ENCODE measurements around the gene SLC7A5. TPM values are rescaled to one million over a fixed set of nuclear protein-coding genes. Genes with fewer than 3 reads are reported as not detected.

The SLC7A5 gene
- total RNA-seq, 1 donor from 2014 or later, result 13.4 TPM

DNA sequence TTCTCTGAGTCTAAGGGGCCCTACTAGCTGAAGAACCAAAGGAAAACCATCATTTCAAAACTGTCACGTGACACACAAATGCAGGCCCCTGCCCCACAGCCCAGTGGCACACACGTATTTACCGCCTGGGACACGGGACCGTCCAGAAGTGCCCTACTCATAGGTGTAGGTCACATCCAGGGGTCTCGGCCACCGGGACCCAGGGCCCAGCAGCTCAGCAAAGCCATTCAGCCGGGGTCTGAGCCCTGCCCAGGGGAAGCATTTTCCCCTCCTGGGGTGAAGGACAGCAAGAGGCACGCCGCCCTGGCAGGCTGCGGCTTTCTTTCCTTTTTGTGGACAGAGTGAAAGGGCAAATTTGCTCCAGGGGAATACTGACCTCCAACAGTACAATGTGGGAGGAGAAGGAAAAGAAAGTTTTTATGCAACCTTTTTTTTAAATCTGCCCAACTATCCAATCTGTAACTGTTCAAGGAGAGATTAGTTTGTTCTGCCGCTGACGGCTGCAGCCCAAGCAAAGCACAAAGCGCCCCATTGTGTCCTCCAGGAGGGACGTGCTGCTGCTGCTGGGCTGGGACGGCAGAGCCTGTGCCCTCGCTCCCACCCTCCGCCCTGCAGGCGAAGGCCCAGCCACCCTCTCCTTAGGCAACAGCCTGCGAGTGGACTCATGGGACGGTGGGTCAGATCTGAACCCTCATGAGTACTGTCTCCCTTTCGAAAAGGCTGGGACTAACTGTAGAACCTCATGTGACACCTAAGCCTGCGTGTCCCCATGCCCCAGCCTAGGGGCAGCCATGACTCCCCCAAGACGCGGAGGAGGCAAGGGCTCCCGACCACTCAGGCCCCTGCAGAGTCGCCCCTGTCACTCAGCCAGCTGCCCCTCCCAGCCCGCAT is 21.3 kb downstream of the SLC7A5 start:
- DNase-seq (ENCODE audit: low spot score) (peak; percentile 71), ATAC-seq (peak; percentile 4)

DNA sequence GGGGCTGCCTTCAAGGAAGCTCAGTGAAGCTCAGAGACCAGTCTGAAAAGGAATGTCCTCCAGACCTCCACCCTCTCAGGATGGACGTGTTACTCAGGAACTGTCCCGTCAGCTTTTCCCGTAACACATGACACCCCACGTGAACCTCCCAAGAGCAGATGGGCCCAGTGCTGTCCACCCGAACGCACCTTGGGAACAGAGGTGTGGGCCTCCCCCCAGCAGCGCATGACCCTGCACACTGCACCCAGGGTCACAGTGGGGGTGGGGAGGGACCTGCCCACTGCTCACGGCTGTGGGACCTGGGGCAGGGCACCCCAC is 21.9 kb downstream of the SLC7A5 start:
- no peak for ATAC-seq
- peak; percentile 64 for DNase-seq (ENCODE audit: low spot score)

DNA sequence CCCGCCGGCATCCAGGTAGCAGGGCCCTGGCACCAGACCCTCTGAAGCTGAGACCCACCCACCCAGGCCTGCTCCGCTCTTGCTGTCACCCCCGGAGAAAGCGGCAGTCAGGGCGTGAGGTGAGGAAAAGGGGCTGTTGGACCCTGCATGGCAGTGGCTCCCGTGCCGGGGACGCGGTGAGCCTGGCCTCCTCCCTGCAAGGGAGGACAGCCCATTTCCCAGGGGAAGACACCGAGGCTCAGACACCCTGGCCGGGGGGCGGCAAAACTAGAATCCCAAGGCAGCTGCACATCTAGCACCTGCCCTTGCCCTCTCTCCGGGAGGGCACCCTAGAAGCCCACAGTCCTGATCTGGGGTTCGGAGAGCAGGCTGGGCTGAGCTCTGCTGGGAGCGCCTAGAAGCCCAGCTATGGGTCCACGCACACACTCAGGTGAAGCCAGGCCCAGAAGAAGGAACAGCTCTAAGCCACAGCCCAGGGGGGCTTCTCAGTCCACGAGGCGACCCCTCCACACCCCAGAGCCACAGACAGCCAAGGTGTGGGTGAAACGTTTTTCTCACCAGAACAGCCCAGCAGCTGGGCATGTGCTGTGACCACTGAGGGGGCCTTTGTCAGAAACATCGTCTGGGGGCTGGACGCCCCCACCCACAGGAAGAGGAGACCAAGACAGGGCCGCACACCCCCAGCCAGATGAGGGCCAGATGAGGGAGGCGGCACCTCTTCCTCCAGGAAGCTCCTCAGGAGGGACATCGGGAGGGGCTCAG is 22.4 kb downstream of the SLC7A5 start:
- DNase-seq (ENCODE audit: low spot score), result no peak

DNA sequence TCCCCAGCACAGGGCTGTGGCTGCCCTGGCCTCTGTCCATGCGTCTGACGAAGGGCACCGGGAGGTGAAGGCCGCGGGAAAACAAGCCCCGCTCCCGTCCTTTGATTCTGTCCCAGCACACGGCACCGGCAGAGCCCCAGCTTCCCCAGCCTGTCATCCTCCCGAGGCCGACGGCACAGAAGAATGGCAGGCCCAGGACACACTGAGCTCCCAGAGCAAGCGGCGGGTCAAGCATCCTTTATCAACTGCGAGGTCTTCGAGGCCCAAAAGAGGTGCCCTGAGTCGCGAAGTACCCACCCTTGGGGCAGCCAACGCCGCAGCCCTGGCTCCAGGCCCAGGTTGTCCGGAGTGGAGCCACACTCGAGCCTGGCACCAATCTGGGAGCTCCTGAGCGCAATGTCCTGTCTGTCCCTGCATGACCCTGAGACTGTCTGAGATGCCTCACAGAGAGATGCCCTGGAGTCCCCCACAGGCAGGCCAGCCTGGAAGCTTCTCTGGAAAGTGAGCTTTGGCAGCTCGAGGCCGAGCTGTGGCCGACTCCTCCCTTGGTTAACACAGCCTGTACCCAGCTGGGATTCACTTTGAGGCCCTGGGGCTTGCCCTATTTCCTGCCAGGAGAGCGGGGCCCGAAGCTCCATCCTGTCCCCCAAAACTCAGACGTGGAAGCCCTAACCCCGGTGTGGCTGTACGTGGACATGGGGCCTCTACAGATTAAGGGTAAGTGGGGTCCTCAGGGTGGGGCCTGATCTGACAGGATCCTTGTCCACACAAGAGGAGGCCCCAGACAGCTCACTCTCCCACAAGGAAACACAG is 23.3 kb downstream of the SLC7A5 start:
- DNase-seq (ENCODE audit: low spot score) (peak; percentile 77), ATAC-seq (peak; percentile 1)

More for the DNA sequence above, 22.4 kb downstream of the SLC7A5 start:
- no peak for ATAC-seq

DNA sequence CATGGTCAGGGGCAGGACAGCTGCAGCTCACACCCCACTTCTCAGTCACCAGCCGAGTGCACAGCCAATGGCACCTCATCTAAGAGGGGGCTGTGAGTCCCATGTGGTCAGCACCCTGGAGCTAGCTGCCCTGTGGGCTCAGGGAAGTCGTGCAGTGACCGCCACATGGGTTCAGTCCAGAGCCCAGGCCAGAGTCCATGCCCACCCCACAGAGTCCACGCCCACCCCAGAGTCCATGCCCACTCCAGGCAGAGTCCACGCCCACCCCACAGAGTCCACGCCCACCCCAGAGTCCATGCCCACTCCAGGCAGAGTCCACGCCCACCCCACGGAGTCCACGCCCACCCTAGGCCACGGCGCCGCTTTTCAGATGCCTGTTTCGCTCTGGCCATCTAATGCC is 24.1 kb downstream of the SLC7A5 start:
- ATAC-seq (peak; percentile 57), DNase-seq (ENCODE audit: low spot score) (peak; percentile 93)

DNA sequence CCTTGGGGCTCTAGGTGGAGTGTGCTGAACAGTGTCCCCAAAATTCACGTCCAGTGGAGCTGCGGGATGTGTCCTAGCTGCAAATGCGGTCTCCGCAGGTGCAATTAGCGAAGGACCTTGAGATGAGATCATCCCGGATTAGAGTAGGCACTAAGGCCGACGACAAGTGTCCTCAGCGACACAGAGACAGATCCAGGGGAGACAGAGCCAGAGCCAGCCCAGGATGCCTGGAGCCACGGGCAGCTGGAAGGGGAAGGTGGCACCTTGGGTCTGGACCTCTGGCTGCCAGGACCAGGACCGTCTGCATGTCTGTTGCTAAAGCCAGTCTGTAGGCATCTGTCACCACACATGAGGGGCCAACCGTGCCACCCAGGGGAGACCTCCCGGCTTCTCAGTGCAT is 24.5 kb downstream of the SLC7A5 start:
- DNase-seq (ENCODE audit: low spot score) (no peak), ATAC-seq (no peak)

DNA sequence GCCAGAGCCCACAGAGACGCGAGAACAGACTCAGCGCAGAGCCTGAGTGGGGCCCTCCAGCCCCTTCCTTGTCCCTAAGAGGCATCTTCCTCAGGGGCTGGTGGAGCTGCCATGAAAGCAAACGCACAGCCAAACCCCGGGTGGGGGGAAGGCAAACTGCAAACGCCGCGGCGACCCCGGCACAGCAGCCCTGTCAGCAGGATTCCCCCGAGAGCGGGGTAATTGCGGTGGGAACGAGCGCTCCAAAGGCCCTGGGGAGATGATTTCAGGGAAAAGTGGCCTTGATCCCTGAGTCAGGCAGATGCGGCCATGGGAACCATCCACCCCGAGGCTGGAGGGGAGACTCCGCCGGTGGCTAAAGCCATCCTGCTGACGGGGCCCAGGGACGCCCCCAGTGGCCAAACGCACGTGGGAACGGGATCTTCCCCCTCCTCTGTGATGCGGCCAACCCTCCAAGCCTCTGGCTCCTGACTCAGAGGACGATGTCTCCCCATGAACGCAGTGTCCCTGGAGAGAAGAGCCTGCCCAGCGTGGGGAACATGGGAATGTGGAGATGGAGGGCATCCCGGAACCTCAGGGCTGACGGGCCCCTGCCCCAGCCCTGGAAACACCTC is 25.1 kb downstream of the SLC7A5 start:
- no peak for DNase-seq (ENCODE audit: low spot score)
- peak; percentile 3 for ATAC-seq

DNA sequence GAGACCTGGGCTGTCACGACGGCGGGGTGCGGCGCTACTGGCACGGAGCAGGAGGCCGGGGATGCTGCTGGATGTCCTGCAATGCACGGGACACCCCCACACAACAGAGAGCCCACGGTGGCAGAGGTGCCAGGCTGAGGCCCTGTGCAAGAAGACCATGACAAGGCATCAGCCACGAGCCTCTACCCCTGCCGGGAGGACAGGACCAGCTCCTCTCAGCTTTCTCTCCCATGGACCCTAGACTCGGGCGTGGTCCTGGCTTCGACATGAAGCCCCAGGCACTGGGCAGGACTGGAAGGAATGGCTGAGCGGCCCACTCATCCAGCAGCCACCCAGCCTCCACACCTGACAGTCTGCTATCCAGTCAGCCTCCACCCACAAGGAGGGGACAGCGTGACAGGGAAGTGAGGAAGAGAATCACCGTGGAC is 25.6 kb downstream of the SLC7A5 start:
- DNase-seq (ENCODE audit: low spot score) (no peak), ATAC-seq (no peak)

DNA sequence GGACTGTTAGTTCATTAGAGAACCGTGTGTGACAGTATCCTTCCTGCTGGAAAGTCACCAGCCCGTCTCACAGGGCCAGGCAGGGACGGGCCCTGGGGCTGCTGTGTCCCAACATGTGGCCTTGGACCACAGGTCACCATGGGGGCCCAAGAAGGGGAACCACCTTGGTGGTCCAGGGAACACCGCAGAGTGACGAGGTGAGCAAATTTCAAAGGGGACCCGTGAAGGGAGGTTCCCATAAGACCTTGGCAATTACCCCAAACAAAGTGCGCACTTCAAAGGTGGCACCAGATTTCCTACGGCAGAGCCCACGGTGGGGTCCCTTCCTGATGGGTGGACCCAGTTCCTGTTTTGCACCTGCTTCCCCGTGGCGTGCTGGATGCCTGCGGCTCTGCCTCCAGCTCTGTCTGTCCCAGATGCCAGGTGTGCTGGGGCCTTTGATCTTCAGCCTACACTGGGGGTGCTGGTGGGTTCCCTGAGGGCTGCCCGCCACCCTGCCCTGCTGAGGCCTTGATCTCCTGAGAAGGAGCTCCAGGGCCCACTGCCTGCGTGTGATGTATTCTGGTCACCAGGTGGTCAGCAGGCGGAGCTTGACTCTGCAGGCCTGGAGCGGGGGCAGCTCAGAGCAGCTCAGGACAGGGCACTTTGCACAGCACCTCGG is 27.0 kb downstream of the SLC7A5 start:
- peak; percentile 4 for ATAC-seq
- peak; percentile 72 for DNase-seq (ENCODE audit: low spot score)

DNA sequence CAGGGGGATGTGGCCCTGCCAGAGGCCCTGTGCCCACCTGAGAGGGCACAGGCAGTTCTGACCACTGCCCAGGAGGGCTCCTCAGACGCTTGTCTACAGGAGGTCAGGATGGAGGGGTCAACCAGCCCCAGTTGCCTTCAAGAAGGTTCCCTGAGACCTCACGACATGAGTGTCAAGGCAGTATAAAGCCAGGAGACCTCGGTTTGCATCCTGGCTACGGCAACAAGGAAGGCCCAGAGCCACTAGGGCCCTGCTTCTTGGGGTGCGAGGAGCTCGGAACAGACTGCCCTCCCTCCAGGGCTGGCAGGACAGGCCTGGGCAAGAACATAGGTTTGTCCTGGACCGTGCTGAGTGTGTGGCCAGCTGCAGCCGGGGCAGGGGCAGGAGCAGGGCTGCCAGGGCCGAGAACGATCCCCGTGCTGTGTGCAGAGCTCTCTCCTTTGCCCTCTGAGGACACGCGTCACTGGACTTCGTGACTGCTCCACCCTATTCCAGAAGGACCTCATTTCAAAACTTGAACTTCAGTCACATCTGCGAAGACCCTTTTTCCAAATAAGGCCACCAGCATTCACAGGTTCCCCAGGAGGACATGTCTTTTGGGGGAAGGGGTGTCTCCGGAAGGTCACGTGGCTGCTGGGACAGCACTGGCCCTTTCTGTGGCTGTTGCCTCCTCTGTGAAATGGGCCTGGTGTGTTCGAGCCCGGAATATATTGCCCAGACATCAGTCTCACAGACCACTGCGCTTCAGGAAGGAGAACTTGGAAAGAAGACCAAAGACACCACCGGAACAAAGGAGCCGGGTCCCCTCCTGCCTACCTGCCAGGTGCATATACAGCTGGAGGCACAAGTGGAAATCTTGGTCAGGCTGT is 27.7 kb downstream of the SLC7A5 start:
- ATAC-seq (peak; percentile 42), DNase-seq (ENCODE audit: low spot score) (peak; percentile 95)

DNA sequence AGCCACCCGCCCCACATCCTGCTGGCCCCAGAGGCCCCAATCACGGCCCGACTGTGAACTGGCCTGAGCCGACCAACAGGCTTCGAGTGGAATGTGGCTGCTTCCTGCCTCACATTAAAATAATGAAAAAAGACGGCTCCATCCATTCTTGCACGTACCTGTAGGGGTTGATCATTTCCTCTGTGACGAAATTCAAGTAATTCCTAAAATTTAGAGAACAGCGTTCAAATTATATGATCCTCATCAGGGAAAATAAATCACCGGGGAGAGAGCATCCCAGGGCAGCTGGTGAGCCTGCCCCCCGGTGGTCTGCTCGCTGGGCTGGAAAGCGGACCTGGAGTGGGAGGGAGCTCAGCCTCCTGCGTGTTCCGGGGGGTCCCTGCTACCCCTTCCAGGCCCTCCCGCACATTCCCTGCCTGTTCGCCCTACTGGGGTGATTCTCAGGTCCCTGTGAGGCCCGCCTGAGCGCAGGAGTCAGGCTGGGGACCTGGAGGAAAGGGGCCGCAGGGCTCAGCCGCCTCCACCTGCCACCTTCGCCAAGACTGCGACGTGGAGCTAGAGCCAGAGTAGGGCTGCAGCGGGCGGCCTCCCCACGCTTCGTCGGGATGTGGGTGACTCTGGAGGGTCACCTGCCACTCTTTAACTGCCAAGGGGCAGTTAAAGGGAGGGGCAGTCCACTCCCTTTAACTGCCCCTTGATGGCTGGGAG is 28.9 kb downstream of the SLC7A5 start:
- no peak for ATAC-seq
- DNase-seq (ENCODE audit: low spot score), result no peak

DNA sequence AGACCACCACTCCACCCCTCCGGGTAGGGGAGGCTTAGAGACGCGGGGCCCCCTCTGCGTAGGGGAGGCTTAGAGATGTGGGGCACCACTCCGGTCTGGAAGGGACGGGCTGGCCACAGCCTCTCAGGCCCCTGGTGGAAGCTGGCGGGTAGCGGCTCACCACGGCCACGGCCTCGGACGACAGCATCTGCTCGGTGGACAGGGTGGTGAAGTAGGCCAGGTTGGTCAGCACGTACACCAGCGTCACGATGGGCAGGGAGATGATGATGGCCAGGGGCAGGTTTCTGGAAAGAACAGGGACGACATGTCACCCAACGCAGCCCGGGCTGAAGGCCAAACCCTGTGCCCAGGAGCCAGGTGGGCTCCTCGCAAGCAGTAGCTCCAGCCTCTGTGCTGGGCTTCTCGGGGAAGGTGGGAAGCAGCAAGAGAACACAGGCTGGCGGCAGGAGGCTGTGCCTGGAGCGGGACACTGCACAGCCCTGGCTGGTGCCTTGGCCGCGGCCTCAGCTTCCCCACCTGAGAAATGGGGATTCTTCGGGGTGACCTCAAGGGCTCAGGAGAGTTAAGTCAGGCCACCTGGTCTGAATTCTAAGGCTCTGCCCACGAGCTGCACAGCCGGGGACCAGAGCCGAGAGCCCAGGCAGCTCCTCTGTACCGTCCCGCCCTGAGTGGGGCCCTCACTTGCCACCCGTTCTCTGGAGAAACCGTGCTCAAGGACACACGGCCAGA is 29.6 kb downstream of the SLC7A5 start:
- ATAC-seq (peak; percentile 3), DNase-seq (ENCODE audit: low spot score) (peak; percentile 70)

DNA sequence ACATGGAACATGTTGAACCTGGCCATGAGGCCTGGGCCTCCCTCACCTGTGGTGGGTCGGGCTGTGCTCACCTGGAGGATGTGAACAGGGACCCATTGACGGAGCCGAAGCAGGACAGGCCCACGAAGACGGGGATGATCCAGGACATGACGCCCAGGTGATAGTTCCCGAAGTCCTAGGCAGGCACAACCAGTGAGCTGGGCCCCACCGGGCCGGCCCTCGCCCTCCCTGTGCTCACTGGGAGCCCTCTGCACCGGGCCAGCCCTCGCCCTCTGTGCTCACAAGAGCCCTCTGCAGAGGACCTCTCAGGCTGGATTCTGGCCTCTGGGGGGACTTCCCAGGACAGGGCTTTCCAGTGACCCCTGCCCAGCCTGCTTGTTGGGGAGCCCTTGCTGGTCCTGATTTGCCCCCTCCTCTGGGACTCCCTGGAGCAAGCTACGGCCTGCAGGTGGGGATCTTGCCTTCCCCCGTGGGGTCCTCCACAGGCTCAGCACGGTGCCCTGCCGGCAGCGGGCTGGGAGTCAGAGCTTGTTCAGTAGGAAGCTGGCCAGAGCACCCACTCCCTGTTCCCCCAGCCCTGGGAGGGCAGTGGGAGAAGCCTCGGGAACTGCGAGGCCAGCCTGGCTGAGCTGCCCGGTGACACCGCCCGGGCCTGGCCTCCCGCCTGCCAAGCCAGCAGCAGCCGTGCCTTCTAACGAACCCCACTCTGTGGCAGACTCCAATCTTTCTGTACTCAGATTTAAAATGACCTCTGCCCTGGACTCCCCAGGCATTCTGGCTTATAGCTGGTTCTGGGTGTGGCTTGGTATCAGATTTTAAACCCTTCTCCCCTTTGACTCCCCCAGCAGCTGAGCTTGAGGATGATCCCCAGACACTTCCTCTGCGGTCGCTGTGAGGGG is 30.4 kb downstream of the SLC7A5 start:
- DNase-seq (ENCODE audit: low spot score), result peak; percentile 92
- ATAC-seq, result peak; percentile 48

DNA sequence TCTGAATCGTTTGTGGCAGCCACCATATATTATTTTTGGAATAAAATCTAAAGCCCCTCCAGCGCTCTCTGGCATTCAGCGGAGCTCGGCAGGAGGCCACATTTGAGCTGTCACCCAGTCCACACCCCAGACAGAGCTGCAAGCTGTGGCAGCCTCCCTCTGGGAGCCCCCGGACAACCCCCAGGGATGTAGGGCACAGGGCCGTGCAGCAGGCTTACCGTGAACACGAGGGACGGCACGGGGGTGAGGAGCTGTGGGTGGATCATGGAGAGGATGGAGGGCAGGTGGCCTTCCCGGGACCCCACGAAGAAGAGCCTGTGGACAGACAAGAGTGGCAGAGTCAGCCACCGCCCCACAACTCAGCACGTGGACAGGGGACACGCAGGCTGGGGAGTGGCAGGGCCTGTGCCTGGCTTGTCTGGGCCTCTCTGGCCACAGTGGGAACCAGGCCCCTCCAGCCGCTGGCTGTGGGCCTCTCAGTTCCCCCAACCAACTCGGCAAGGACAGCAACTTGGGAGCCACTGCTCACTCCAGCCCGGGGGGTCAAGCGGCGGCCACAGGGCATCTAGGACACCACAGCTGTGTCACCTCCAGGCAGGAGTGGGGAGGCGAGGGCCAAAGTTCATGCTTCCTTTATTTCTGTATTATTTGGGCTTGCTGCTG is 31.5 kb downstream of the SLC7A5 start:
- peak; percentile 80 for DNase-seq (ENCODE audit: low spot score)

DNA sequence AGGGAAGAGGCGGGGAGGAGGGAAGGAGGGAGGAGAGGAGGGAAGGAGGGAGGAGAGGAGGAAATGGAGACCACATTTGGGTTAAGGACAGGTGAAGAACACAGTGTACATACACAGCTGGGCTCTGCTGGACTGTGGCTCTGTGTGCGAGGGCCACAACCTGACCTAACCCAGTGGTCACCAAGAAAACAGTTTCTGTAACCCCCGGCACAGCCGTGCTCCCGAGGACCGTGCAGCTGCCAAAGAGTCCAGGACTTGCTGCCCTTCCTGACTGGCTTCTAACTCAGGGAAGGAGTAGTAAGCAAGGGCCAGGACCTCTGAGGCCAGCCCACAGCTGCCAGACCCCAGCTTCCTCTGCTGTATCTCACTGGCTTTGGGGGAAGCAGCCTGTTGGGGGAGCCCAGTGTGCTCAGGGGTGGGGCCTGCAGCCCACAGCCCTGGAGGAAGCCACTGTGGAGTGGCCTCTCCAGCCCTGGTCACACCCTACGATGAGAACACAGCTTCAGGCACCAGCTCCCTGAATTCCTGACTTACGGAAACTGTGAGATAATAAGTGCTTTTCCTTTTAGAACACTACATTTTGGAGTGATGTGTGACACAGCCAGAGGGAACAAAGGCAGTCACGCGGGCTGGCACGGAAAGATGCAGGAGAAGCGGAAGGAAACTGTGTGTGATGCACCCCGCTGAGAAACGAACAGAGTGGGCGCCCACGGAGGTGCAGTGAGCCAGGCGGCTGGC is 32.3 kb downstream of the SLC7A5 start:
- DNase-seq (ENCODE audit: low spot score) (no peak), ATAC-seq (peak; percentile 2)

More for the DNA sequence above, 31.5 kb downstream of the SLC7A5 start:
- ATAC-seq, result peak; percentile 24
